Fibroblast of the aortic adventitia (primary cell): Measurements from ENCODE around the gene TMEM115. TPM values are rescaled to one million over a fixed set of nuclear protein-coding genes. Genes with fewer than 3 reads are reported as not detected.

Experiments
- DNase-seq: peaks from one replicate; pipeline ENCODE4 v3.0.0-alpha.2; 2010; ENCODE audit warnings: low read depth
- H3K4me3 ChIP-seq: 2 replicates; pipeline ENCODE4 v1.5.1; 2011; ENCODE audit warnings: low read depth, mild to moderate bottlenecking, control low read depth, low read length, moderate library complexity
- total RNA-seq: library from RNA; depleted of rRNA; stranded (reverse); fragments of >200 nt; gene quantifications from 2 replicates; pipeline ENCODE4 v1.2.3, GENCODE V29; 2012; ENCODE audit warnings: low replicate concordance
- TF ChIP-seq, protein P1 (sequence below): IDR thresholded peaks from 2 replicates; pipeline ENCODE4 v1.5.1; 2011; ENCODE audit warnings: mild to moderate bottlenecking, low read length, control low read depth, inconsistent platforms; ENCODE audit not compliant: insufficient read depth

The TMEM115 gene
- total RNA-seq, 1 donor: 47.9 TPM

DNA sequence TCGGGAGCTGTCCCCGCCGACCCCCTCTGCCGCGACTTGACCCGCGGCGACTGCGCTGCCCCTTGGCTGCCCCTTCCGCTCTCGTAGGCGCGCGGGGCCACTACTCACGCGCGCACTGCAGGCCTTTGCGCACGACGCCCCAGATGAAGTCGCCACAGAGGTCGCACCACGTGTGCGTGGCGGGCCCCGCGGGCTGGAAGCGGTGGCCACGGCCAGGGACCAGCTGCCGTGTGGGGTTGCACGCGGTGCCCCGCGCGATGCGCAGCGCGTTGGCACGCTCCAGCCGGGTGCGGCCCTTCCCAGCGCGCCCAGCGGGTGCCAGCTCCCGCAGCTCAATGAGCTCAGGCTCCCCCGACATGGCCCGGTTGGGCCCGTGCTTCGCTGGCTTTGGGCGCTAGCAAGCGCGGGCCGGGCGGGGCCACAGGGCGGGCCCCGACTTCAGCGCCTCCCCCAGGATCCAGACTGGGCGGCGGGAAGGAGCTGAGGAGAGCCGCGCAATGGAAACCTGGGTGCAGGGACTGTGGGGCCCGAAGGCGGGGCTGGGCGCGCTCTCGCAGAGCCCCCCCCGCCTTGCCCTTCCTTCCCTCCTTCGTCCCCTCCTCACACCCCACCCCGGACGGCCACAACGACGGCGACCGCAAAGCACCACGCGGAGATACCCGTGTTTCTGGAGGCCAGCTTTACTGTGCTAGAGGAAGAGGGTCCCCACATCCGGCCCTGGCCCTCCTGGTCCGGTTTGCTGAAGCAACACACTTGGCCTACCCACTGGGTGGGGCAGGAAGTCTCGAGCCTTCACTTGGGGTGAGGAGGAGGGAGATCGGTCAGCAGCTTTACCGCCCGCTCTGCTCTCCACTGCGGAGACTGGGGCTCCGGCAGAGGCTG lies 18.6 kb downstream of the TMEM115 start, which contains the start of gene RASSF1:
RASSF1 (minus strand) TSS at position 389 of the 882 bp plus-strand sequence; CDS start at position 358, 31 bp downstream.
- TF ChIP-seq, protein P1, sequence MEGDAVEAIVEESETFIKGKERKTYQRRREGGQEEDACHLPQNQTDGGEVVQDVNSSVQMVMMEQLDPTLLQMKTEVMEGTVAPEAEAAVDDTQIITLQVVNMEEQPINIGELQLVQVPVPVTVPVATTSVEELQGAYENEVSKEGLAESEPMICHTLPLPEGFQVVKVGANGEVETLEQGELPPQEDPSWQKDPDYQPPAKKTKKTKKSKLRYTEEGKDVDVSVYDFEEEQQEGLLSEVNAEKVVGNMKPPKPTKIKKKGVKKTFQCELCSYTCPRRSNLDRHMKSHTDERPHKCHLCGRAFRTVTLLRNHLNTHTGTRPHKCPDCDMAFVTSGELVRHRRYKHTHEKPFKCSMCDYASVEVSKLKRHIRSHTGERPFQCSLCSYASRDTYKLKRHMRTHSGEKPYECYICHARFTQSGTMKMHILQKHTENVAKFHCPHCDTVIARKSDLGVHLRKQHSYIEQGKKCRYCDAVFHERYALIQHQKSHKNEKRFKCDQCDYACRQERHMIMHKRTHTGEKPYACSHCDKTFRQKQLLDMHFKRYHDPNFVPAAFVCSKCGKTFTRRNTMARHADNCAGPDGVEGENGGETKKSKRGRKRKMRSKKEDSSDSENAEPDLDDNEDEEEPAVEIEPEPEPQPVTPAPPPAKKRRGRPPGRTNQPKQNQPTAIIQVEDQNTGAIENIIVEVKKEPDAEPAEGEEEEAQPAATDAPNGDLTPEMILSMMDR: no peak
- peak; percentile 57 for DNase-seq
- peak within 1 kb of the TSS; percentile 69 for H3K4me3 ChIP-seq

DNA sequence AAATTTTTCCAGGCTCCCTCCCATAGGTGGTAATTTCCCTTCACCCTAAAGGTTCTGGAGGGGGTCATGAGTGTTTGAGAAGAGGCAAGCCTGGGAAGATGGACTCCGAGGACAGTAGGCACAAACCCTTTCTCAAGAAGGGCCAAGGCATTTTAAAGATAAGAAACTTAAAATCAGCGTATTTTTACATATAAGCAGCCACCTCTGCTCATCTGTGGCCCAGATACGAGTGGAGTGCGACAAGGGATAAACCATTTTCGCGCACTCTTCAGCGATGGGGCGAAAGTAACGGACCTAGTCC lies 19.2 kb downstream of the TMEM115 start:
- TF ChIP-seq, protein P1: no peak
- H3K4me3 ChIP-seq: peak overlapping the region; percentile 69
- no peak for DNase-seq

DNA sequence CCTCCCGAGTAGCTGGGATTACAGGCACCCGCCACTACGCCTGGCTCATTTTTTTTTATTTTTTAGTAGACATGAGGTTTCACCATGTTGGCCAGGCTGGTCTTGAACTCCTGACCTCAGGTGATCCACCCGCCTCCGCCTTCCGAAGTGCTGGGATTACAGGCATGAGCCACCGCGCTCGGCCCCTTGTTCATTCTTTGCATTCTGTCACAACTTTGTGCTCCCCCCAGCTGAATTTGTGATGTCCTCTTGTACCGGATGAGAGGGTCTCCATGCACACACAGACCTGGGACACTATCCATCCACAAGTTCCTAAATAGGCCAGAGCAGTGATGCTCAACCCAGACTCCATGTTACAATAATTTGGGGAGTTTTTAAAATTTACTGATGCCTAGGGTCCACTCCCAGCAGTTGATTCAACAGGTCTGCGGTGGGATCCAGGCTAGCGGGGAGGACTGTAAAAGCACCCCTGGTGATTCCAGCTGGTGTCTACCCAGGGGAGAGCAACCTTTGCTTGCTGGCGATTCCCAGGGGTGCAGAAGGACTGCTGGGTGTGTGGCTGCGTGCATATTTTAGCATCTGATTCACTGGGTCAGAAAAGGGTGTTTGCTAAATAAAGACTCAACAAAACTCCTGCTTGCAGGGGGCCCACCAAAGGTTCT lies 19.7 kb downstream of the TMEM115 start:
- DNase-seq: peak; percentile 65
- TF ChIP-seq, protein P1: no peak
- H3K4me3 ChIP-seq: peak overlapping the region; percentile 69

DNA sequence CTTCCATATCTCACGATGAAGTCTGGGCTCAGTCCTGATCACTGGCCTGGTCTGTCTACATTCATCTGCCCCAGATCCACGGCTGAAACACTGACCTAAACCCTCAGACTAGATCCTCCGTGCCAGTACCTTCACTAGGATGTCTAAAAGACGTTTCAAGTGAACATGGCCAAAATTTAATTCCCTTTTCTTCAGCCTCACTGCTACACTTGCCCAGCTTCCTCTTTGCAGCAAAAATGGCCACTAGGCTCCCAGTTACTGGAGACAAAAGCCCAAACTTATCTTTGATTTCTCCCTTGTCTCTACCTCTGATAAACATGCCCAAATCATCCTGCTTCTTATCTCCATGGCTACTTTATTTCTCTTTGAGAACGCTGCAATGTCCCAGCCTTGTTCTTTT lies 20.4 kb downstream of the TMEM115 start:
- TF ChIP-seq, protein P1: no peak
- peak overlapping the region; percentile 32 for H3K4me3 ChIP-seq
- no peak for DNase-seq

DNA sequence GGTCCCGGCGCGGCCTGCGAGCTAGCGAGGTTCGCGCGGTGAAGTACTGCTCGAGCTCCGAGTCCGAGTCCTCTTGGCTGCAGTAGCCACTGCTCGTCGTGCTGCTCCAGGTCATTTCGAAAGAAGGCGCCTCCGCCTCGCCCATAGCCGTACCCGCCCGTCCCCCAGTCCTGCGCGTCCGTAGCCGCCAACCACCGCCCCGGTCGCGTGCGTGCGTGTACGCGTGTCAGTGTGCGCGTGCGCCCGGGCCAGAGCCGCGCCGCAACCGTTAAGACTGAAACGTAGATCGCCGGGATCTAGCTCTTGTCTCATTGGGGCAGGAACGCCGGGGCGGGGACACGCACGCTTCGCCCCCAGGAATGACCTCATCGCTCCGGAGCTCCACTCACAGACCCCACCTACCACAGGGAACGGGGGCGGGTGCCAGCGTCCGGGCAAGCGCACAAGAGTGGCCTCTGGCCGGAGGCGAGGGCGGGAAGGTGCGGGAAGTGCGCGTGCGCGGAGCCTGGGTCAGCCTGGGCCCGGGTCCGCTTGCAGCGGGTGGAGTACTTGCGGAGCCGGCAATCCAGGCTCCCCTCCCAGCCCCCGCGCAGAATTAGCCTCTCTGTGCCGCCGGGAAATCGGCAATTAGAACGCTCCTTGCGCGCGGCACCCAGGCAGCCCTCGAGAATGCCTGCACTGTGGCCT lies 22.0 kb downstream of the TMEM115 start:
- peak overlapping the region; percentile 75 for H3K4me3 ChIP-seq
- TF ChIP-seq, protein P1: no peak
- DNase-seq: peak; percentile 99

DNA sequence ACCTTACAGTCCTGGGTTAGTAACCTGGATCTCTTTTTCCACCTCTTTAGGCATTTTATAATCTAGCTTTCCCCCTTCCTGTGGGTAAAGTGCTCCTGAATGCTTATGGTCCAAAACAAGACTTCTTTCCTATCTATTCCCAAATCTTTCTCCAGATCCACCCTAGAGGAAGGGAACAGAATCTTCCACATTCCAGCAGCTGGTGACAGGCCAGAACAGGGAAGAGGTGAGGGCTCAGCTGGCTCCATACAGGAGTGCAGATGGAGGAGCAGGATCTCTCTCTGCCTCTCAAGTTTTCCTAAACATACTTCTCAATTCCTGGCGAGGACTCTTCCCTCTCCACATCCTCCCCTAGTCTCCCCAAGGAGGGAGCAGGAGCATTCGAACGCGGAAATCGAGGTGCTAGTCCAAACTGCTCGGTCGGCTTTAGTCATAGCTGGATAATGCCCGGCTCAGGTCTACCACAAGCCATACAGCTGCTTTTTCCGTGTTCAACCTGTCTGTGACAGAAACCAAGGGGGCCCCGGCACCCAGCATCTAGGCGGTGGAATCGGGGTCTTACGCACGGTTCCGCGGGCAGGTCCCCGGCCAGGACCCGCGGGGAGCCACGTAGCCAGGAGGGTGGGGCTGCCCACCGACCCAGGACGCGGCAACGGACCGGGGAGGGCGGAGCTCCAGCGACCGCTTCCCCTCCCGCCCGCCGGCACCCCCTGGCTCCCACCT lies 22.7 kb downstream of the TMEM115 start:
- TF ChIP-seq, protein P1: peak; percentile 13
- peak overlapping the region; percentile 75 for H3K4me3 ChIP-seq
- DNase-seq: peak; percentile 45
